HL-60/S4 (cell line): ENCODE results near the gene LGALS4.
"Not testable (repeated sequence)": the region's sequence is repeated elsewhere in the genome, so short reads cannot be mapped to it uniquely, and the experiment has no call there.

Experiments used
- in situ Hi-C: fragments of 300-500 bp; cut with MboI; formaldehyde crosslinking; loops from 2 replicates; pipeline ENCODE4 v1.14.3; 2022; ENCODE audit warnings: low sequenced_read_pairs

LGALS4 gene

DNA sequence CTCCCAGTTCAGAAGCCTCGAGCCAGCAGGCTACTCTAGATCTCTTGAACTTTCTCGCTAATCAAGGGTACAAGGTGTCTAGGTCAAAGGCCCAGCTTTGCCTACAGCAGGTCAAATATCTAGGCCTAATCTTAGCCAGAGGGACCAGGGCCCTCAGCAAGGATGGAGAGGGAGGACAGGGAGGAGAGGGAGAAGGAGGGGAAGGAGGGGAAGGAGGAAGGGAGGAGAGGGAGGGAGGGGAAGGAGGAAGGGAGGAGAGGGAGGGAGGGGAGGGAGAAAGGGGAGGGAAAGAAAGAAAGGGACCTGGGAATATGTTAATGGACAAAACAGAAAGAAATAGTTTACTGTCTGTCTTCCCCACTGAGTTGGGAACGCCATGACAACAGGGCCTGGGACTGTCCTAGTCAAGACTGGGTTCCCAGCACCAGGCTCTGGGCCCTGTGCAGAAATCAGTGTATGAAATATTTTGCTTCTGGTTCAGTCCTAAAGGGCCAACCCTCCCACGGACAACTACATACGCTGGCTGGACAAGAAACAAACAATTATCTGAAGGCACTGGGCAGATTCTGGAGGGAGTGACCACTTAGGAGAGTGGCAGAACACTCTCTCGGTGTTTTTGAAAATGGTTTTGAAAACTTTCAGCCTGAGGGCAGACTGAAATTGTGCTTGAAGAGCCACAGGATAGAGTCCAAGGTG is 14.3 kb upstream of the LGALS4 start:
- in situ Hi-C loops, result no loop called here

DNA sequence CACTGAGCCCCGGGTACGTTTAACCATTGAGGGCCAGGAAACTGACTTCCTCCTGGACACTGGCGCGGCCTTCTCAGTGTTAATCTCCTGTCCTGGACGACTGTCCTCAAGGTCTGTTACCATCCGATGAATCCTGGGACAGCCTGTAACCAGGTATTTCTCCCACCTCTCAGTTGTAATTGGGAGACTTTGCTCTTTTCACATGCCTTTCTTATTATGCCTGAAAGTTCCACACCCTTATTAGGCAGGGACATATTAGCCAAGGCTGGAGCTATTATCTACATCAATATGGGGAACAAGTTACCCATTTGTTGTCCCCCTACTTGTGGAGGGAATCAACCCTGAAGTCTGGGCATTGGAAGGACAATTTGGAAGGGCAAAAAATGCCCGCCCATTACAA is 13.2 kb upstream of the LGALS4 start:
- in situ Hi-C loops, result not testable (repeated sequence)

DNA sequence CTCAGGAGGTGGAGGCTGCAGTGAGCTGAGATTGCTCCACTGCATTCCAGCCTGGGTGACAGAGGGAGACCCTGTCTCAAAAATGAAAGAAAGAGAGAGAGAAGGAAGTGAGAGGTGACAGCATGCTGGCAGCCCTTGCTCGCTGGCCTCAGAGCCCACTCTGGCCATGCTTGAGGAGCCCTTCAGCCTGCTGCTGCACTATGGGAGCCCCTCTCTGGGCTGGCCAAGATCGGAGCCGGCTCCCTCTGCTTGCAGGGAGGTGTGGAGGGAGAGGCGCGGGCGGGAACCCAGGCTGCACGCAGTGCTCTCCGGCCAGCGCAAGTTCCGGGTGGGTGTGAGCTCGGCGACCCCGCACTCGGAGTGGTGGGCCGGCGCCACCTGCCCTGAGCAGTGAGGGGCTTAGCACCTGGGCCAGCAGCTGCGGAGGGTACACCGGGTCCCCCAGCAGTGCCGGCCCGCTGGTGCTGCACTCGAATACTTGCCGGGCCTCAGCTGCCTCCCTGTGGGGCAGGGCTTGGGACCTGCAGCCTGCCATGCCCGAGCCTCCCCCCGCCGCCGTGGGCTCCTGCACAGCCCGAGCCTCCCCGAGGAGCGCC is 8.6 kb upstream of the LGALS4 start:
- in situ Hi-C loops, result not testable (repeated sequence)

DNA sequence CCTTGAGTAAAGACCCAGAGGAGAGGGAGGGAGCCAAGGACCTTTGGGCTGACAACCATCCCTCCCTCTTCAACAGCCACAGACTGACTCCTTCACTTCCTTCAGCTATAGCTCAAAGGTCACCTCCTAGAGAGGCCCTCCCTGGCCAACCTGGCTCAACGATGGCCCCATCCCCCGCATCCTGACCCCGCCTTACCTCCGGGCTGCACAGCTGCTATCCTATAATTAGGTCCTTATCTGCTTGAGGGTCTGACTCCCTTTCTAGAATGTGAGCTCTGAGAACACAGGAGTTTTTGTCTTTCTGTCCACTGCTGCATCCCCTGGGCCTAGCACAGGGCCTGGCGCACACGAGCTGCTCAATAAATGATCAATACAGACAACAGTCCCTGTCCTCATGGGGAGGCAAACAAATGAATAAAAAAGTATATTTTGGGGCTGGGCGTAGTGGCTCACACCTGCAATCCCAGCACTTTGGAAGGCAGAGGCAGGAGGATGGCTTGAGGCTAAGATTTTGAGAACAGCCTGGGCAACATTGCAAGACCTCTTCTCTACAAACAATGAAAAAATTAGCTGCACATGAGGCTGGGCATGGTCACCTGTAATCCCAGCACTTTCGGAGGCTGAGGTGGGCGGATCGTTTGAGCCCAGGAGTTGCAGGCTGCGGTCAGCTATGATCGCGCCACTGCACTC is 6.6 kb upstream of the LGALS4 start:
- in situ Hi-C loops, result no loop called here

GRCh38 chr19:38817081-38817480 is 4.3 kb upstream of the LGALS4 start:
- in situ Hi-C loops, result no loop called here

GRCh38 chr19:38816131-38816750 is 3.5 kb upstream of the LGALS4 start:
- in situ Hi-C loops, result no loop called here

- in situ Hi-C loops, result no loop called here
Observed at GRCh38 chr19:38815059-38816001, 2.6 kb upstream of the LGALS4 start.

DNA sequence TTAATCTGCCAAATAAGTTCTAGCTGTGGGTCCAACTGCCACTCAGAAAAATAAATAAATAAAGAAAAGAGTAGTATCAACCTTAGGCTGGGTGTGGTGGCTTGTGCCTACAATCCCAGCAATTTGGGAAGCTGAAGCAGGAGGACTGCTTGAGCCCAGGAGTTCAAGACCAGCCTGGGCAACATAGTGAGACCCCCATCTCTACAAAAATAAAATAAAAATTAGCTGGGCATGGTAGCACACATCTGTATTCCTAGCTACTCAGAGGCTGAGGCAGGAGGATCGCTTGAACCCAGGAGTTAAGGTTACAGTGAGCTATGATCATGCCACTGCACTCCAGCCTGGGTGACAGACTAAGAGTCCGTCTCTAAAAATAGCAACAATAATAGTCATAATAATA is 1.2 kb upstream of the LGALS4 start:
- in situ Hi-C loops, result not testable (repeated sequence)

DNA sequence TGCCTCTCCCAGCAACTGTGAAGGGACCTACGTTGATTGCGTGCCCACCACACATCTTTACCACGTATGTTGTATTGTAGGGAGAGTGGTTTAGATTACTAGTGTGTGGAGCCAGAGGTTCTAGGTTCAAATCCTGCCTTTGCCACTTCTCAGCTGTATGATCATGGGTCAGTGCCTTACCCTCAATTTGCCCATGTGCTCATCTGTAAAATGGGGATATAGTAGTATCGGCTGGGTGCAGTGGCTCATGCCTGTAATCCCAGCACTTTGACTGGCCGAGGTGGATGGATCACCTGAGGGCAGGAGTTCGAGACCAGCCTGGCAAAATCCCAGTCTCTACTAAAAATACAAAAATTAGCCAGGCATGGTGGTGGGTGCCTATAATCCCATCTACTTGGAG is 578 bp upstream of the LGALS4 start:
- in situ Hi-C loops, result no loop called here

DNA sequence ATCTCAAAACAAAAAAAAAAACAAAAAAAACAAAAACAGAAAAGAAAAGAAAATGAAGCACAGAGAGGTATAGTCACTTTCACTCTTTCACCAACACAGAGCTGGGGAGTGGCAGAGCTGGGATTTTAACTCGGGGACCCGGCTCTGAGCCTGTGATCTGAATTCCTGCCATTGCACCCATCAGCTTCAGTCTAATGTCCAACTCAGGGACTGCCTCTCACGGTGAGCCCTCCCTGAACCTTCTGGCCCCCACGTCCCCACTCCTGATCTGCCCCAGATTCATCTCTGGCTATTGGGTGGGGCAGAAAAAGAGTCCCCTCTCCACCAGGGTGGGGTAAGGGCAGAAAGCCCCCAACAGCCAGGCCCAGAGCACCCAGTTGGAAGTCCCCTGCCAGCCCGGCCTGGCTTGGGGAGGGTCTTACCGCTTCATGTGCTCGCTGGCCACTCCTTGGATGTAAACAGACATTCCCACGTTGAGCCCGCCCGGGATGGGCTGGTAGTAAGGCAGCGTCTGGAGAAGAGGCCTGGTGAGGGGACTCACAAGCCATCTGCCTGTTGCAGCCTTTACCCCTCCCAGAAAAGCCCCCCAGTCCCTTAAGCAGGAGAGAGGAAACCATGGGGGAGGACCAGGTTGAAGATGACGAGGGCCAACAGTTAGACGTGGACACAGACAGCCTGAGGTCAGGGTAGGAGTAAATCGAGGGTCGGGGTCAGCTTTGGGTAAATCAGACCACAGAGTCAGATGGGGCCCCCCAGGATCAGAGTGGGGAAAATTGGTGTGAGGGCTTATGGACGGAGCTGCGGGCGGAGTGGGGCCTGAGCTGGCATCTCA is 520 bp downstream of the LGALS4 start:
- in situ Hi-C loops, result no loop called here

DNA sequence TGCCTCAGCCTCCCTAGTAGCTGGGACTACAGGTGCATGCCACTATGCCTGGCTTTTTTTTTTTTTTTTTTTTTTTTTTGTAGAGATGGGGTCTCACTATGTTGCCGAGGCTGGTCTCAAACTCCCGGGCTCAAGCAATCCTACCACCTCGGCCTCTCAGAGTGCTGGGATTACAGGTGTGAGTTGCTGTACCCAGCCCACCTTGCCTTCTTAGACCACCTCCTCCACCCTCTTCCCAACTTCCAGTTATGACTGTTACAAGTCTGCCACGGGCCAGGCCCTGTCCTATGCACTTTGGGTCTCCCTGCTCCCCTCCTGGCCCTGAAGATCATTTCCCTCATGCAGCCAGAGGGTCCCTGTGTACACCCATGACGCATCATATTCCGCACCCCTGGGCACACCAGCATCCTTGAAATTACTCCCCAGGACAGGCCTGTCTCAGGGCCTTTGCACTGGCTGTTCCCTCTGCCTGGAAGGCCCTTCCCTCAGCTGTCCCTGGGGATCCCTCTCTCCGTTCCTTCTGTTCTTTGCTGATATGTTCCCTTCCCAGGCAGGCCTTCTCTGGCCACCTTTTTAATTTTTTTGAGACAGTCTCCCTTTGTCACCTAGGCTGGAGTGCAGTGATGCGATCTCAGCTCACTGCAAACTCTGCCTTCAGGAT is 3.0 kb downstream of the LGALS4 start:
- in situ Hi-C loops, result no loop called here

- in situ Hi-C loops, result no loop called here
Observed at GRCh38 chr19:38808741-38809140, 4.0 kb downstream of the LGALS4 start.

DNA sequence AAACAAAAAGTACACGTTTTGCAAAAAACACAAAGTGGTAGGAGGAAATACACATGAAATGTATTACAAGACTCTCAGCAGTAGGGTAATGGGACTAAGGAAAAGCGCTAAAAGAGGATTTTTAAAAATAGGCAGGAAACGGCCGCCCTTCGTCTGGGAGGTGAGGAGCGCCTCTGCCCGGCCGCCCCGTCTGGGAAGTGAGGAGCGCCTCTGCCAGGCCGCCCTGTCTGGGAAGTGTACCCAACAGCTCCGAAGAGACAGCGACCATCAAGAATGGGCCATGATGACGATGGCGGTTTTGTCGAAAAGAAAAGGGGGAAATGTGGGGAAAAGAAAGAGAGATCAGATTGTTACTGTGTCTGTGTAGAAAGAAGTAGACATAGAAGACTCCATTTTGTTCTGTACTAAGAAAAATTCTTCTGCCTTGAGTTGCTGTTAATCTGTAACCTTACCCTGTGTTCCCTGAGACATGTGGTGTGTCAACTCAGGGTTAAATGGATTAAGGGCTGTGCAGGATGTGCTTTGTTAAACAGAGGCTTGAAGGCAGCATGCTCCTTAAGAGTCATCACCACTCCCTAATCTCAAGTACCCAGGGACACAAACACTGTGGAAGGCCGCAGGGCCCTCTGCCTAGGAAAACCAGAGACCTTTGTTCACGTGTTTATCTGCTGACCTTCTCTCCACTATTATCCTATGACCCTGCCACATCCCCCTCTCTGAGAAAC is 5.2 kb downstream of the LGALS4 start:
- in situ Hi-C loops, result not testable (repeated sequence)

- in situ Hi-C loops, result no loop called here
Observed at GRCh38 chr19:38806371-38806770, 6.4 kb downstream of the LGALS4 start.

DNA sequence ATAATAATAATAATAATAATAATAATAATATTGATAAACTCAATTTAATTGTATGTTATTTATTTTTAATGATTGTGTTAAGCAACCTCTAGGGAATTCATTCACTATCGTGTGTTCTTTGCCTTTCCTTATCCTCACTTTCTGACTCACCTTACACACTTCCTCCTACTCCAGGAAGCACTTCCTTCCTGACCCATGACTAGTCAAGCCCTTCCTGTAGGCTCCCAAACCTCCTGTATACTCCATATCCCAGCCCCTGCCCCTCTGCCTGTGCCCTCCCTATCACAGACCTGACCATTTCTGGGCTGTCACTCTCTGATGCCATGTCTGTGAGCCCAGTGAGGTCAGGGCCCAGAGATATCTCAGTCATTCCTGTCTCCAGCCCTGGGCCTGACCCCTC is 7.6 kb downstream of the LGALS4 start:
- in situ Hi-C loops, result no loop called here

GRCh38 chr19:38803543-38803942 is 9.2 kb downstream of the LGALS4 start:
- in situ Hi-C loops, result no loop called here

- in situ Hi-C loops, result no loop called here
Observed at GRCh38 chr19:38801359-38802095, 11.2 kb downstream of the LGALS4 start.
